ENCODE results near the gene MRGPRX2. TPM values are rescaled to one million over a fixed set of nuclear protein-coding genes. Genes with fewer than 3 reads are reported as not detected.

Gene MRGPRX2
- polyA plus RNA-seq, 1 donor from 2014 or later, result not detected

- Histone ChIP-seq H3K4me3 (ENCODE audit: low read length) (no peak overlapping the region), H3K27ac (ENCODE audit: low read length) (no peak overlapping the region), H3K4me2 (ENCODE audit: low read length) (no peak overlapping the region), H3K36me3 (ENCODE audit: insufficient read depth, low read length) (no peaks in the 10 kb centered on the region), H4K20me1 (ENCODE audit: insufficient read depth) (no peaks in the 10 kb centered on the region), H3K27me3 (ENCODE audit: insufficient read depth, low read depth, low read length) (no peaks in the 10 kb centered on the region), H3K9me3 (ENCODE audit: low read length) (no peaks in the 10 kb centered on the region), H3F3A (ENCODE audit: insufficient read depth, low read length, poor library complexity, severe bottlenecking) (no peaks in the 10 kb centered on the region), H2AFZ (ENCODE audit: low read depth, low read length) (no peak overlapping the region), H3K9me2 (ENCODE audit: insufficient read depth, low read length) (no peaks in the 10 kb centered on the region), H3K79me2 (replicated peaks; ENCODE audit: insufficient read depth, low read length) (no peaks in the 10 kb centered on the region), H3K9ac (ENCODE audit: low read length) (no peak overlapping the region)
- TF ChIP-seq CTCF (IDR thresholded peaks at IDR 0.05; ENCODE audit: poor library complexity, severe bottlenecking) (no peak), EP300 (conservative IDR thresholded peaks at IDR 0.05; ENCODE audit: poor library complexity, severe bottlenecking) (no peak), RAD21 (conservative IDR thresholded peaks at IDR 0.05) (no peak), MXI1 (conservative IDR thresholded peaks at IDR 0.05; ENCODE audit: poor library complexity, severe bottlenecking) (no peak), SMC3 (conservative IDR thresholded peaks at IDR 0.05; ENCODE audit: poor library complexity) (no peak), REST (IDR thresholded peaks at IDR 0.05; ENCODE audit: borderline replicate concordance) (no peak), POLR2AphosphoS5 (IDR thresholded peaks at IDR 0.05) (no peak), EZH2 (IDR thresholded peaks at IDR 0.05; ENCODE audit: borderline replicate concordance, insufficient read depth, low read length, poor library complexity, severe bottlenecking) (no peak), TAF1 (IDR thresholded peaks at IDR 0.05; ENCODE audit: low read depth) (no peak)
Observed at GRCh38 chr11:19077965-19078364, 17.4 kb upstream of the MRGPRX2 start.

GRCh38 chr11:19076744-19077589 lies 16.4 kb upstream of the MRGPRX2 start:
- Histone ChIP-seq H3F3A (ENCODE audit: insufficient read depth, low read length, poor library complexity, severe bottlenecking) (no peaks in the 10 kb centered on the region), H3K9me2 (ENCODE audit: insufficient read depth, low read length) (no peaks in the 10 kb centered on the region), H2AFZ (ENCODE audit: low read depth, low read length) (no peak overlapping the region), H3K27ac (ENCODE audit: low read length) (no peak overlapping the region), H3K4me3 (ENCODE audit: low read length) (no peak overlapping the region), H3K4me2 (ENCODE audit: low read length) (no peak overlapping the region), H3K9ac (ENCODE audit: low read length) (no peak overlapping the region), H3K79me2 (replicated peaks; ENCODE audit: insufficient read depth, low read length) (no peaks in the 10 kb centered on the region), H3K9me3 (ENCODE audit: low read length) (no peaks in the 10 kb centered on the region), H3K27me3 (ENCODE audit: insufficient read depth, low read depth, low read length) (no peaks in the 10 kb centered on the region), H3K36me3 (ENCODE audit: insufficient read depth, low read length) (no peaks in the 10 kb centered on the region), H4K20me1 (ENCODE audit: insufficient read depth) (no peaks in the 10 kb centered on the region)
- TF ChIP-seq RAD21 (conservative IDR thresholded peaks at IDR 0.05), result peak; percentile 74
- no peak for TF ChIP-seq MXI1 (conservative IDR thresholded peaks at IDR 0.05; ENCODE audit: poor library complexity, severe bottlenecking)
- TF ChIP-seq EZH2 (IDR thresholded peaks at IDR 0.05; ENCODE audit: borderline replicate concordance, insufficient read depth, low read length, poor library complexity, severe bottlenecking), result no peak
- peak; percentile 83 for TF ChIP-seq CTCF (IDR thresholded peaks at IDR 0.05; ENCODE audit: poor library complexity, severe bottlenecking)
- TF ChIP-seq REST (IDR thresholded peaks at IDR 0.05; ENCODE audit: borderline replicate concordance), result no peak
- TF ChIP-seq POLR2AphosphoS5 (IDR thresholded peaks at IDR 0.05), result no peak
- no peak for TF ChIP-seq EP300 (conservative IDR thresholded peaks at IDR 0.05; ENCODE audit: poor library complexity, severe bottlenecking)
- TF ChIP-seq TAF1 (IDR thresholded peaks at IDR 0.05; ENCODE audit: low read depth), result no peak
- peak; percentile 83 for TF ChIP-seq SMC3 (conservative IDR thresholded peaks at IDR 0.05; ENCODE audit: poor library complexity)

Data from neural cell (in vitro differentiated cells).